MCF 10A (cell line): ENCODE results near the gene L3MBTL3. TPM values are rescaled to one million over a fixed set of nuclear protein-coding genes. Genes with fewer than 3 reads are reported as not detected.

Experiments used
- BruUV-seq: library from RNA; stranded (reverse); fragments of 400-500 nt; replicated peaks from 2 replicates; lab custom pipeline; 2021; lab: Mats Ljungman, UMichigan
- CTCF ChIA-PET: fragments of 300-600 bp; sonication (Branson Sonifier 250); formaldehyde crosslinking; extraction: SDS; loops from one replicate; lab custom pipeline; 2021; ENCODE audit warnings: antibody characterized with exemption, inconsistent platforms; lab: Yijun Ruan, JAX
- POLR2A ChIA-PET: fragments of 300-600, 350-650 bp; sonication (Branson Sonifier 250); formaldehyde crosslinking; extraction: SDS; loops from one replicate; lab custom pipeline; 2020; ENCODE audit warnings: antibody characterized with exemption, inconsistent platforms; lab: Yijun Ruan, JAX
- DNase-seq: peaks from one replicate; pipeline ENCODE4 v3.0.0-alpha.2; 2018; ENCODE audit not compliant: unreplicated experiment
- H3K27ac Mint-ChIP-seq: one replicate; pipeline ENCODE4 v1.8.0; 2022; ENCODE audit warnings: mild to moderate bottlenecking, low read depth, mixed read lengths; ENCODE audit not compliant: unreplicated experiment
- H3K27me3 Mint-ChIP-seq: one replicate; pipeline ENCODE4 v1.8.0; 2022; ENCODE audit warnings: mixed read lengths; ENCODE audit not compliant: insufficient read depth, unreplicated experiment
- H3K36me3 Mint-ChIP-seq: one replicate; pipeline ENCODE4 v1.8.0; 2022; ENCODE audit warnings: mild to moderate bottlenecking, moderate library complexity, mixed read lengths; ENCODE audit not compliant: insufficient read depth, unreplicated experiment
- H3K4me1 Mint-ChIP-seq: one replicate; pipeline ENCODE4 v1.8.0; 2022; ENCODE audit warnings: mixed read lengths; ENCODE audit not compliant: insufficient read depth, unreplicated experiment
- H3K4me3 Mint-ChIP-seq: one replicate; pipeline ENCODE4 v1.8.0; 2022; ENCODE audit warnings: mild to moderate bottlenecking, moderate library complexity, mixed read lengths; ENCODE audit not compliant: unreplicated experiment
- H3K9me3 Mint-ChIP-seq: one replicate; pipeline ENCODE4 v1.8.0; 2022; ENCODE audit warnings: mixed read lengths; ENCODE audit not compliant: unreplicated experiment
- CTCF ChIP-seq: fragments of 200-600 bp; IDR thresholded peaks from one replicate; pipeline ENCODE4 v1.8.0; 2022; ENCODE audit warnings: antibody characterized with exemption, mild to moderate bottlenecking; ENCODE audit not compliant: unreplicated experiment
- intact Hi-C: fragments of 100-400 bp; cut with micrococcal nuclease; formaldehyde crosslinking; loops from 2 replicates; pipeline ENCODE4 v1.14.1; 2022
- total RNA-seq: library from RNA; stranded (reverse); gene quantifications from 2 replicates; pipeline ENCODE4 v1.2.3, GENCODE V29; 2022

Gene L3MBTL3
- total RNA-seq, 1 experiment from 2014 or later, result 5.2 TPM

GRCh38 chr6:130033949-130034348, 15.6 kb downstream of the L3MBTL3 start:
- no TSS peak for BruUV-seq
- Mint-ChIP-seq H3K4me3 (no peak overlapping the region), H3K27ac (no peak overlapping the region), H3K4me1 (peaks cover 7% of the 10 kb centered on the region), H3K27me3 (no peaks in the 10 kb centered on the region), H3K36me3 (no peaks in the 10 kb centered on the region), H3K9me3 (no peaks in the 10 kb centered on the region)
- intact Hi-C loops, result no loop called here
- no peak for DNase-seq
- TF ChIP-seq CTCF, result no peak
- ChIA-PET CTCF (interaction anchor here (1.1 kb wide), 1 partner anchor 14 kb away, joined by 3 read pairs; no protein-coding TSS in a partner anchor), POLR2A (no interaction called here)

GRCh38 chr6:130034378-130035146, 16.2 kb downstream of the L3MBTL3 start:
- TF ChIP-seq CTCF, result no peak
- H3K4me3 Mint-ChIP-seq, result no peak overlapping the region
- CTCF ChIA-PET, result interaction anchor here (0.8 to 1.1 kb wide), 2 partner anchors 13 to 802 kb away, joined by 3 read pairs; no protein-coding TSS in a partner anchor

GRCh38 chr6:130035211-130035610, 16.8 kb downstream of the L3MBTL3 start:
- intact Hi-C loops, result no loop called here
- no TSS peak for BruUV-seq
- Mint-ChIP-seq H3K27me3 (no peaks in the 10 kb centered on the region), H3K4me1 (peaks cover 7% of the 10 kb centered on the region), H3K4me3 (no peak overlapping the region), H3K36me3 (no peaks in the 10 kb centered on the region), H3K27ac (no peak overlapping the region), H3K9me3 (no peaks in the 10 kb centered on the region)
- no peak for DNase-seq
- ChIA-PET CTCF (interaction anchor here (0.8 kb wide), 1 partner anchor 802 kb away, joined by 3 read pairs; no protein-coding TSS in a partner anchor), POLR2A (interaction anchor here (1.2 kb wide), 1 partner anchor 663 kb away, joined by 5 read pairs; no protein-coding TSS in a partner anchor)
- TF ChIP-seq CTCF, result no peak

More at GRCh38 chr6:130034378-130035146, 16.2 kb downstream of the L3MBTL3 start:
- BruUV-seq, result no TSS peak
- H3K27ac Mint-ChIP-seq, result no peak overlapping the region
- H3K36me3 Mint-ChIP-seq, result no peaks in the 10 kb centered on the region
- intact Hi-C loops, result no loop called here
- peak; percentile 52 for DNase-seq
- H3K27me3 Mint-ChIP-seq, result no peaks in the 10 kb centered on the region
- H3K9me3 Mint-ChIP-seq, result no peaks in the 10 kb centered on the region
- H3K4me1 Mint-ChIP-seq, result peaks cover 7% of the 10 kb centered on the region
- POLR2A ChIA-PET, result interaction anchor here (0.6 to 1.2 kb wide), 2 partner anchors 664 to 680 kb away, joined by 3 to 5 read pairs; no protein-coding TSS in a partner anchor

- H3K9me3 Mint-ChIP-seq, result no peaks in the 10 kb centered on the region
- H3K36me3 Mint-ChIP-seq, result no peaks in the 10 kb centered on the region
- ChIA-PET POLR2A (interaction anchor here (0.6 kb wide), 1 partner anchor 10 kb away, joined by 5 read pairs; no protein-coding TSS in a partner anchor), CTCF (interaction anchor here (0.5 to 2.2 kb wide), 10 partner anchors 10 to 850 kb away, joined by 3 to 14 read pairs (median 4); no protein-coding TSS in a partner anchor)
- peak; percentile 28 for DNase-seq
- no peaks in the 10 kb centered on the region for H3K27me3 Mint-ChIP-seq
- peak; percentile 47 for TF ChIP-seq CTCF
- H3K4me1 Mint-ChIP-seq, result peaks cover 7% of the 10 kb centered on the region
- BruUV-seq, result no TSS peak
- intact Hi-C loops, result loop anchor here (1.0 to 2.0 kb wide), 3 partner anchors 245 to 806 kb away; no protein-coding TSS in a partner anchor
- H3K4me3 Mint-ChIP-seq, result no peak overlapping the region
- no peak overlapping the region for H3K27ac Mint-ChIP-seq
These were observed 18.9 kb downstream of the L3MBTL3 start for GRCh38 chr6:130037207-130037811.
